Measurements from ENCODE around the gene VAPA.
A peak's percentile ranks its signal among the peaks of the same experiment; 100 is the strongest.

VAPA gene

DNA sequence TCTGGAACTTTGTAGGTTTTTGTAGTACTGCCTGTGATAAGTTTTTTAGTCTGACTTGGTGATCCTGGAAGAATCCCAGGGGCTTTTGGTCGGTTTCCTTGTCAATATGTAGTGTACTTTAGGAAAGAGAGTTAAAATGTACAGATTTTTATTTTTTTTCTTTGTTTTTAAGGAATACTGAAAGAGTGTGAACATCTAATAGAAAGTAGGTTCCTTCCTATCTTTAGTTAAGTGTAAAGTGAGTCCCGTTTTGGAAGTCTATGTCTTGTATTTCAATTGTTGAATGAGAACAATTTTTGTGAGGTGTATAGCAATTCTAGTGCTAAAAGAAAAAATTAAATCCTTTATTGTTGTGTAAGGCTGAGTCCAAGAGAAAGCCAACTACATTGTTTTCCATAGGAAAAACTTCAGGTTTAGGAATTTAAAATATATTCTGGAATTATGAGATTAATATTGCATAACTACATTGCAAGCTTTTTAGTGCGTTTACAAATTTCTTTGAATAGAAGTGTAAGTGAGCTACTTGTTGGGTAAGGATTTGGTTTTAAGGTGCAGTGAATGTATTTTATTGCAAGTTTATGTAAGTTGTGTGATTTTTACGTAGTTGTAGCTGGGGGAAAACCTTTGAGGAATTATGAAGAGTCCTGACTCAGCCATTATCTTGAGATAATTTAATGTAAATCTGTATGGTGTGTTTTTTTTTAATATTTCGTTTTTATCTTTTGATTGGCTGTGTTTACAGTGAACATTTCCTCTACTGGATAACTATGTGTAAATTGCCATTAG lies 1.7 kb downstream of the VAPA start:
- DNase-seq (ENCODE audit: low spot score) = no peak

DNA sequence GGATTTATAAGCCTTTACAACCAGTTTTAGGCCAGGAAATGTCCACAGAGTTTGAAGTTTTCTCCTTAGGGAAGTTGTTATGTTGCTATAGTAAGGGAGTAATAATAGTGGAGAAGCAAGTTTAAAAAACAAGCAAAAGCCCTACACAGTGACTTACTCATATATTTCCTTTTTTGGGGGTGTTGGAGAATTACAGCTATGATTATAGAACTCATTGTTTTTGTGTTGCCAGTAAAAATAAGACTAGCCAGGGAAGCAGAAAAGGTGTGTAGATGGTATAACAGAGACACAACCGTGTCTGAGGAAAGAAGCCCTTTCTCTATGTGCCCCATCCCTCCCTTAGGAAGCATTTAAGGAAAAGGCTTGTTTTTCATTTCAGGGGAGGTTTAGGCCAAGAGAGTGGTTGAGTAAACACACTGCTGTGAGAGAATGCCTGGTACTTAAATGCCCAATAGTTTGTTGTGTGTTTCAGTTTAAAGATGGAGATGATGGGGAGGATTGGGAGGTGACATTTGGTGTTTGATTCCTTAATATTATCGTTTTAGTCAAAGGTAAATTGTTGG lies 2.3 kb downstream of the VAPA start:
- DNase-seq (ENCODE audit: low spot score) = no peak

DNA sequence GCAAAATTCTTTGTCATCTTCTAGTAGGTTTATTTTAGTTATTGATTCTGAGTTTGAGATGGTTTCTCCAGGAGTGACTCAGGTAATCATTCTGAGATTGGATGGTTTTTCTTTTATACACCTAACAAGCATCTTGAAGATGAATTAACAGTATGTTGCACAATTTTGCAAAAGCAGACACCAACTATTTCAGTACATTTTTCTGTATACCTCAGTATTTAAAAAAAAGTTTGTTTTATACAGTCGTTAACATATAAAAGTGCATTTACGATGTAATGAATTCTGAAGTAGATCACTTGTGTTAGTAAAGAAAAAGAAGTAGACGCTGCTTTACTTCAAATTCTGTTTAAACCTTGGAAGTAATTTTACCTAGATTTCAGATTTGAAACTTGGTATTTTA lies 3.0 kb downstream of the VAPA start:
- DNase-seq (ENCODE audit: low spot score) = no peak

DNA sequence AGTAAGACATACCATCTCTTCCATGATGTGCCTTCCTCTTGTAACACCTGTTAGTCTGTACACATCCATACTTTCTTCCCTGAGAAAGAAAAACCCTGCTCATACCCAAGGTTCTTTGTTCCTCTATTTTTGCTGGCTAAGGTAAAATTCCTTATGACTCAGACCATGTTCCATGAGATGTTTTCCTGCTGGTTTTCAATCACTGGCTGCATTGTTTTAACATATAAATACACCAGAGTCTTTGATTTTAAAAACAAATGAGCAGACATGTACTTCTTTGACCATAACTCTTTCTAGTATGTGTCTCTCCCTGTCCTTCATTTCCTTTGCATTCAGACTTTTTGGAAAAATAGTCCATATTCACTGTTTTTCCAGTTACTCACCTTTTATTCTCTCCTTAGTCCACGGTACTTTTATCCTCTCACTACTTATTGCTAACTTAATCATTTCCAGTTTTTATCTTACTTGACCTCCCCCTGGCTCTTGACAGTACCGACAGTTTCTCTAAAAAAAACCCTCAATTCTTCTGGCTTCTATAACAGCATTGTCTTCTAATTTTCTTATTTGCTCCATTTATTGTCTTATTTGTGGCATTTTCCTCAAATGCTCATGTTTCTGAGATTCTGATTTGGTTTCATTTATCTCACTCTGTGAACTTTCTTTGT lies 4.3 kb downstream of the VAPA start:
- no peak for DNase-seq (ENCODE audit: low spot score)

DNA sequence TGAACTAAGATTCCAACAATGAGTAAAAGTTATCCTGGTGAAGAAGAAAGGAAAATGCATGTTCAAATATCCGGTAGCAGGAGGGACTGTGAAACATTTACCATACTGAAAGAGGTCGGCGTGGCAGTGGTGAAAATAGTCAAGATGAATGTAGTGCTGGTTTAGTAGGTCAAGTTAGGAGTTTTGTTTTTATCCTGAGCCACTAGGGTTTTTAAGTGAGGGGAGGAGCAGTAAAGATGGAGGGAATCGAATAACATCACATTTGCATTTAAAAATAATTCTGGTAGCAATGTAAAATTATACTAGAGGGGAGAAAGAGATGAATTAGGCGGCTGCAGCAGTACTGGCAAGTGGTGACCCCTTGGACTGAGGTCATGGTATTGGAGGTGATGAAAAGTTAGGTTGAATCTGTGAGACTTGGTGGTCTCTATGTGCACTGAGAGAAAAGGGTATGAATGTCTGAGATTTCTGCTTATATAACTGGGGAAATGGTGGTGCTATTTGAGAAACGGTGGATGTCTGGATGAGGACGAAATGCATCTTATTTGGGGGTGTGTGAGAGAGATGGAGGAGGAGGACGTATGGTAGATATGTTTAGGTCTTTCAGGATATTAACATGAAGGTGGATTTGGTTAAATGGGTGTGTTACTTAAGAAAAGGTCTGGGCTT lies 5.9 kb downstream of the VAPA start:
- DNase-seq (ENCODE audit: low spot score) = no peak

DNA sequence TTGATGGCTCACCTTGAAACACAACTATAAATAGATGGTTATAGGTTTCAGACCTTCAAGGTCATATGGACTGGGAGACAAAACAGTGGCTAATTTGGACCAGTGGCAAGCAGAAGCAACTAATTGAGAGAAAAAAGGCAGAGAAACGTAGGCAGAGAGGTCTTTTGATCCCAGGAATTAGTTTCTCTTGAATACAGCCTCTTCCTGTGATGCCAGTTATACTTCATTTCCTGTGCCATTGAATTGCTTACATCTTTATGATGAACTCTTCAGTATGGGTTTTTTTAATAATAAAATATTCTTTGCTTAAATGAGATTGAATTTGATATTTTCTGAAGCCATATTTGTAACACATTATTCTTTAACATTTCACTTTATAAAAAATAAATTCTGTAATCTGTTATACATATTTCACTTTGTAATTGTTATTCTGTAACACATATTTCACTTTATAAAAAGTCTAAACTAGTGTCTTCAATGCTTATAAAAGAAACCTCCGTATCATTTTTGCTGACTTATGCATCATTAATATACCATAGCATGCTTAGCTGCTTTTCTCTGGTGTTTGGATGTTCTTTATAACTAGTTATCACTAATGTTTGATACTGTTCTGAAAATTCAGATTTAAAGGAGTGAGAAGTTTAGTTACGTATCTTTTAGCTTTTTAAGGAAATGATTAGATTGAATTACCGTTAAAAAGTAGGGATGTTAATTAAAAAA lies 8.9 kb downstream of the VAPA start:
- DNase-seq (ENCODE audit: low spot score) = no peak

DNA sequence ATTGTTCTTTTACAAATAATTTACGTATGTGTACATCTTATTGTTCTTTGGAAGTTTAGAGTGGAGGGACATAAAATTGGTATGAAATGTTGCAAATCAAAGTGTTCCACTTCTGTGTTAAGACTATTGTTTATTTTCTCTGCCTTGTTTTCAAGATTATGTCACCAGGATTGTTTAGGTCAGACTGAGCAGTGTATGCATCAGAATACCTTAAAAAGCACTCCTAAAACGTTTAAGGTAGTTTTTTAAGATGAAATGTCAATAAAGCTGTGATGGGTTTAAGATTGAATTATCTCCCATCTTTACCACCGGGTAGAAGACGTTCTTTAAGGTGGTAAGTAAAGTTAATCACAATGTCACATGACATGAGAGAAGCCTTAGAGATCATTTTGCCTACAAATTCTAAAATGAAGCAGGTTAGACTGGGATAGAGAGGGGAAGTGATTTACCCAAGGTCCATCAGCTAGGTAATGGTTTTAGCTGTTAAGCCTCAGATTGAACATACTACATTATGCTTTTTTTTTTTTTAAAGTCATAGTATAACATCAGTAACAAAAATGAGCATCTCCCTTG lies 10.6 kb downstream of the VAPA start:
- no peak for DNase-seq (ENCODE audit: low spot score)

DNA sequence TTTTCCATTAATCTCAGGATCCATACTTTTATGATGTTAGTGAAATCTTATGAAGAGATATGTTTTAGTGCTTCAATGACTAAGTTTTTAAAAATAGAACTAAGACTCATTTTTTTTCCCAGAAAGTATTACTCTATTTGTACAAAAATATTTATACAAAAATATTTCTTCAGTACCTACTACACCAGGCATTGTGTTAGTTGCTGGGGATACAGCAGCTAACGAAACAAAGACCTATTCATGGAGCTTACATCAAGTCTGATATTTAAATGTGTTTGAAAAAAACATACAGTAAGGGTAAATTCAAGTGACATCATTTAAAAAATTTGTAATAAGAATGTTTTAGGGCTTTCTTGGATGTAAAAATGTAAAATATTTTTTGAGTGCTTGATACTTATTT lies 11.6 kb downstream of the VAPA start:
- DNase-seq (ENCODE audit: low spot score) = peak; percentile 75

DNA sequence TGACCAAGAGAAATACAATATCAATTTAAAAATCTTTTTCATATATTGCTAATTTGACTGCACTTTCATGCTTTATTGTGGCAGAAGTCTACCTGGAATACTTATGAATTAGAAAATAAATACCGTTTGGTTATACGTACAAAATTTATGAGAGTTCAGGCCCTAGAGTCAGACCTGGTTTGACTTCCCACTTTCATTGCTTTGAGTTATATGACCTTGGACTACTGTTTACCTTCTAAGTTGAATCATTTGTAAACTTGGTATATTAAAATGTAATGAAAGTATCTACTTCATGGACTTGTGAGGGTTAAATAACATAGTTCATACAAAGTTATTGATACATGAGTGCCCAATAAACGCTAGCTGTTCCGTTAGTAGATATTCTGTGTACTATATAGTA lies 12.0 kb downstream of the VAPA start:
- no peak for DNase-seq (ENCODE audit: low spot score)

DNA sequence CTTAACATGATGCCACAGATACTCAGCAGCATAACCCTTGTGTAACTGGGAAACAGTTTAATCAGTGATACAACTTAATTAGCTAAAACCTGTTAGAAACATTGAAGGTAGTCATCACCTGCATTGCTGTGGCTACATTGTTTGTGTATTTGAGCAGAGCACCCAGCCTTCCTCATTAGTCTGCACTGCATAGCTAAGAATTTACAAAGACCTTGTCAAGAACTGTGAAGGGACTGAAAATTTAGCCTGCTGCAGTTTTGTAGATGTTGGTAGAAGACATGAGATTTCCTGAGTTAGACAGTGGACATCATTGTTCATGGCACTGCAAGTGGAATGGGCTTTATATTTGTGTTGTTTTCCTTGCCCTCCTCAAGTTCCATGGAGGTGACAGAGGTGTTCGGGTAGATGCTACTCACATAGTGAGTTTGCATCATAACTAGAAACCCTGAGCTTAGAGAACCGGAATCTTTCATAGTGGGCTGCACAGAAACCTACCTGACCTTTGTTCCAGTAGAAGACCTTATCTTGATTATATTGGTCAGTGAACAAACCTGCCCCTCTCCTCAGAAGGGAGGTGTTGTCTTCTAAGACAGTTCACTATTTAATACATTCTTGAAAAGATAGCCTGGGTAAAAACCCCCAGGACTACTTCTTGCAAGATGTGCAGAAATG lies 12.5 kb downstream of the VAPA start:
- DNase-seq (ENCODE audit: low spot score) = no peak

DNA sequence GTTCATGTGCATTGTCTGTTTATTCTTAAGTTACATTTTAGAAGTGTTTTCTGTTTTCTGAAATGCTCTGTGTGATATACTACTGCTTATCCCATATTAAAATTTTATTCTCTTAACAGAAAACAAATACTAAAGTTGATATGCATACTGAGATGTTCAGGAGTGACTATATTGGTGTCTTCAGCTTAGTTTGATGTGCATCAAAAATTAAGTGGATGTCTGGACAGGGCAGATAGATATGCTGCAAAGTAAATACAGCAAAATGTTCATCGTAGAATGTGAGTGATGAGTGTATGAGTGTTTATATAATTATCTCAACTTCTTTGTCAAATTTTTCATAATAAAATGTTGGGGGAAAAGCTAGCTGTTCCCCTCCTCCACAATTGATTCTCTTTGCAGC lies 13.2 kb downstream of the VAPA start:
- DNase-seq (ENCODE audit: low spot score) = no peak

DNA sequence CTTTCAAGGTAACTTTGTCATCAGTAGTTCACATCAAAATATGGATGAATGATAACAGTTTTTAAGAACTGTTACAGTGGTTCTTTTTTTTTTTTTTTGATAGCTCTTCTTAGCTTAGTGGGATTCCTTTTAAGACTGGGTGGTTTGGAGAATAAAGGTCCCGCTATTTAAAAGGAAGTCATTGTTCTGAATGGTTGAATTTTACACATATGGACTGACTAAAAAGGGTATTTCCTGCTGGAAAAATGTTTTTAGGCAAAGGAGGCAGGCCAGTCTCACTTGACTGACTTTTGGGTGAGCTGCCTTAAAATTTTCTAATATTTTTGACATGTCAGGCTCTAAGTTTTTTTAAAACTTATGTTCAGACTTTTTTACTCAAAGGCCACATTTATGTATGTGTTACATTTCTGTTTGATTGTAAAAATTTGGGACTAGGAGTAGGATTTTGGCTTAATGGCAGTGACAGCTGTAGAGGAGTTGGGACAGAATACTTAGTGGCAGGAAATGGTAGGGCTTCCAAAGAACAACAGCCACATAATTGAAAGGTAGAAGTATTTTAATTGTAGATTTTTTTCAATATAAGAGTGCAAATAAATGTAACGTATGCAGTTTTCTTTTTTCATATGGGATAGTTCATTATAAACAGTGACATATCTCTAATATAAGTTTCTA lies 13.7 kb downstream of the VAPA start:
- DNase-seq (ENCODE audit: low spot score) = no peak

DNA sequence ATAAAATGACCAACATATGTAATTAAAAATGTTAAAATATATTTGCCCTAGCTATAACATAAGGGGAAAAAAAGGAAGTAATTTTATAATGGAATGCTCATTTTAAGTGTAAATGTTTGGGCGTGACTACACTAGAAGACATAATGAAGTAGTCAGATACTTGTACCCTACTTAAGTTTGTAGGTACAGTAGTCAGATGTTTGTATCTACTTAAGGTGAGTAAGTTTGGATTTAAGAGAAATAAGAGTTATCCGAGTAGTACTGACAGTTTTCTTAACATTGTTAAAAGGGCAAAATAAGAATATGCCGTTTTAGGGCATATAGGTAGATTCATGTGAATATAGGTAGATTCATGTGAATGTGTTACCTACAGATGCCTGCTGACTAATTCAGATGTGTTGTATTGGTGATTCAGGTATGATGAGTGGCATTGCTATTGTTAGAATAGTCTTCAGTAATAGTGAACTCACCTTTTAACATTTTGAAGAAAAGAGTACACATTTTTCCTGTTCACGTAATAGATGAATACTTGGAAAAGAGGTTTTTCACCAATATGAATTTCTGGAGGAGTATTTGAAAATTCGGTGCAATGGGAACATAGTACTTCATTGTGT lies 14.9 kb downstream of the VAPA start:
- DNase-seq (ENCODE audit: low spot score) = no peak

DNA sequence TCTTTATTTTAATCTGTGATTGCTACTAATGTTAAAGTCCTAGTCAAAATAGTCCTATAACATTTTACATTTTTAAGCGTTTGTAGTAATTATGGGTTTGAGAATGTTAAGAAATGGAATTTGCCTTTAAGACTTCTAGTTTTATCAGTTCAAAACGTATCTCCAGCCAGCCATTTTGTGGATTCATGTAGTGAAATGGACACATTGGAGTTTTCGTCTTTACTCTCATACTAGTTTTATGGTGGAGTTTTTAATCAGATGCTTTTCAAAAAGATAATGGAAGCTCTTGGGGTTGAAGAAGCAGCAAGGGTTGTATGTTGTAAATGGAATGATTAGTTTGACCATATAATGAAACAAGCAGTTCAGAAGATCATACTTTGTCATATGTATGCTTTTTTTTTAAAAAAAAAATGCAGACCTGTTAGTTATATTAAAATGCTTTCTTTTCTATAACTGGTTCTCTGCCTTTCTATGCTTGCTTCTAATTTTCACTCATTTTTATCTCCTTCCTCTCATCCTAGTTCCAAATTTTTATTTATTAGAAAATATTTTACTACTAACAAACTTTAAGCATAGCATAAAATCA lies 16.6 kb downstream of the VAPA start:
- DNase-seq (ENCODE audit: low spot score) = no peak

DNA sequence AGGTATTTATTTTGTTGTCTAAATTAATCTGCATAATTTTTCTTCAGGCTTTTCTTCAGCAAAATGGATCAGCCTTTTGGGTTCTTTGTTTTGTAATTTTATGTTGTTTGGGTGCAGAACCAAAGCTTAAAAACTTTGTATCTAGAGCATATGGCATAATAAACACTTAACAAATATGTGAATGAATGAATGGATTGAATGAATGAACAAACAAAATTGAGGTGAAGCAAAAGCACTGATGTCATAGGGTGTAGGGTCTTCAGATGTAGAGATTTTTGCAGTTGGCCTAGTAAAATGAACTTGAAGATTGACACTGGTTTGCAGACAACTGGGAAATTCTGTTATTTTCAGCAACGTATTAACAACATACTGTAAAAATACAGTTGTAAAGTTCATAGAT lies 17.3 kb downstream of the VAPA start:
- no peak for DNase-seq (ENCODE audit: low spot score)

DNA sequence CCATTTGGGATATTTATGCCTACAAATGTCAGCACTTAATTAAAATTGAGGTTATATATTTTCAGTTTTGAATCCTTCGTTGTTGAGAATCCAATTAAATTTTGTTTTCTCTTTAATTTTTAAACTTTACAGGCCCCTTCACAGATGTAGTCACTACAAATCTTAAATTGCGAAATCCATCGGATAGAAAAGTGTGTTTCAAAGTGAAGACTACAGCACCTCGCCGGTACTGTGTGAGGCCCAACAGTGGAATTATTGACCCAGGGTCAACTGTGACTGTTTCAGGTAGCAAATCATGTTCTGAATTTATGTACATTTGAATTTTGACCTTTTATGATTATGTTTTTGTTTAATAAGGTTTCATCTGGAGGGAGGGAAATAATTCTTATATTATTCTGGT lies 17.9 kb downstream of the VAPA start:
- no peak for DNase-seq (ENCODE audit: low spot score)

DNA sequence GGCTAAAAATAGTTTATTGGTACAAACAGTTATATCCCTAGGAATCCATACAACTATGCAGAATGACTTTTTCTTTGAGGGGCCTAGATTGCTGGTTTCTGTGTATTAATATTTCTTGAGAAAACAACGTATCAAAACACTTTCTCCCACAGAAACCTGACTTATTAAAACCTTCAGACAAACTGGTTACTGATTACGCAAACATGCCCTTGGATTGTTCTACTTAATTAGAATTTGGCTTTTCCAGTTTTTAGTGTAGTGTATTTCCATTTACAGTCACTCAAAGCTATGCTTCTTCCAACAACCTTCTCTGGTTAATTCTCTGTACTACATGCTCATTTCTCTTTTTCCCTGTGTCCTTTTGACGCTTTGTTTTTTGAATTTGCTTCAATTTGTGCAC lies 20.0 kb downstream of the VAPA start:
- no peak for DNase-seq (ENCODE audit: low spot score)

DNA sequence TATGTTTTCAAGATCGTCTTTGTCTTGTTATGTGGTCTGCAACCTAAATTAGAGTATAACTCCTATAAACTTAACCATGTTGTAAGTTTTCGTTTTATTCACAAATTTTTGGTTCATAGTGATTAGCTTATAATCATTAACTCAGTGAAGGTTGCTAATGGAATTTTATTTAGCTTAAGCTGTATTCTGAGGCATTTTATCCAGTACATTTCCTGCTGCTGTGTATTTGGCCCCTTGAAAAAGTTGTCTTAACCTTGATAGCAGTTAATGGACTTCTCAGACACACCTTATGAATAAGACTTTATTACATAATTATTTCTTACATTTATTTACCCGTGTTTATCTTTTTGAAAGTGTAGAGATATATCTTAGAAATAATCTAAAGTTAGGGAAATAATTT lies 20.5 kb downstream of the VAPA start:
- DNase-seq (ENCODE audit: low spot score) = no peak

DNA sequence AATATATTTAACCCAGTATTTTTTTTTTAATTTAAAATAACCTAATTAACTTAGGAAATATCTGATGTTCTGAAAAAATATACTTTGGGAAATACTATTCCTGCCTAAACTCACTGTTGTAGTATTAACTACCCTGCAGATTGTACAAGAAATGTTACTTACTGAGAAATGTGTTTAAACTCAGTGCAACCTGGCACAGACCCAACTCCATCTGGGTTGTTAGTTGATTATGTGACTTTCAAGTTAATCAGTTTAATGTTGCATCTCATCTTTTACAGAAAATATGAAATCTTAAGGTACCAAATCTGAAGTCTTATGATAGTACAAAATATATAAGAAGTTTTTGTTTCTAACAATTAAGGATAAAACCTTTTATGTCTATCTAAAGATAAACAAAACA lies 27.3 kb downstream of the VAPA start:
- no peak for DNase-seq (ENCODE audit: low spot score)

DNA sequence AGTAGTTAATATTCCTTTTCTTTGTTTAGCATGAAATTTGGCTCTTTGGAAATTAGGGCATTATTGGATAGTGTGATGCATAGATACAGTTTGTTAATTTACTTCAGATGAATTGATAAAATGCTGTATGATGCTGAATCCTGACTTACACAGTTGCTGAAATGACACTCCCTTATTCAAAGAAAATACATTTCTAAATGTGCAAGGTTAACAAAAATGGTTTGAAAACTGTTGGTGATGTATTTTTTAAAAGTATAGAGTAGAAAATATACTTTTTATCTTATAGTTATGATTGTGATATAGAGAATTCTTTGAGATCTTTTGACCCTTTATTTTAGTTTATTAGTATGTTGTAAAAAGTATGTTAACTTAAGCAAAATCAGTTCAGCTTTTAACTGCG lies 27.8 kb downstream of the VAPA start:
- no peak for DNase-seq (ENCODE audit: low spot score)
